ENCODE data around the gene ADGRG1.

The ADGRG1 gene

DNA sequence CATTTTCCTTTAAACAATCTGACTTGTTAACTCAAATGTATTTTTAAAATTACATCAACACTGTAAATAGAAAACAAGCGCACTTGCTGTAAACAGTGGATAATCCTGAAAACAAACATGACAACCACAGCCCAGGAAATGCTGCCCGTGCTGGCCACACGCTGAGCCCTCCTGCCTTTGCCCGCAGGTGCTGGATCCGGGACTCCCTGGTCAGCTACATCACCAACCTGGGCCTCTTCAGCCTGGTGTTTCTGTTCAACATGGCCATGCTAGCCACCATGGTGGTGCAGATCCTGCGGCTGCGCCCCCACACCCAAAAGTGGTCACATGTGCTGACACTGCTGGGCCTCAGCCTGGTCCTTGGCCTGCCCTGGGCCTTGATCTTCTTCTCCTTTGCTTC, 33.1 kb downstream of the ADGRG1 start:
- Histone ChIP-seq H3K9ac (ENCODE audit: low read length) (no peak overlapping the region), H3K4me3 (ENCODE audit: low read length) (no peak overlapping the region), H3K79me2 (ENCODE audit: low read length) (no peaks in the 10 kb centered on the region), H3K4me2 (ENCODE audit: low read depth, low read length) (no peak overlapping the region), H3K27ac (ENCODE audit: low read length) (no peak overlapping the region), H3K4me1 (ENCODE audit: low read length) (no peaks in the 10 kb centered on the region), H3K27me3 (replicated peaks; ENCODE audit: insufficient read depth, low read length) (no peaks in the 10 kb centered on the region), H2AFZ (ENCODE audit: low read length) (no peak overlapping the region), H3K9me3 (replicated peaks; ENCODE audit: insufficient read depth, low read length) (no peaks in the 10 kb centered on the region), H3K9me2 (replicated peaks; ENCODE audit: insufficient read depth, low read length) (no peaks in the 10 kb centered on the region), H3K36me3 (replicated peaks; ENCODE audit: insufficient read depth, low read length) (no peaks in the 10 kb centered on the region), H4K20me1 (ENCODE audit: insufficient read depth, low read length) (no peaks in the 10 kb centered on the region), H3F3A (ENCODE audit: insufficient read depth, low read length) (no peaks in the 10 kb centered on the region)
- no peak for DNase-seq
- TF ChIP-seq, protein P1, sequence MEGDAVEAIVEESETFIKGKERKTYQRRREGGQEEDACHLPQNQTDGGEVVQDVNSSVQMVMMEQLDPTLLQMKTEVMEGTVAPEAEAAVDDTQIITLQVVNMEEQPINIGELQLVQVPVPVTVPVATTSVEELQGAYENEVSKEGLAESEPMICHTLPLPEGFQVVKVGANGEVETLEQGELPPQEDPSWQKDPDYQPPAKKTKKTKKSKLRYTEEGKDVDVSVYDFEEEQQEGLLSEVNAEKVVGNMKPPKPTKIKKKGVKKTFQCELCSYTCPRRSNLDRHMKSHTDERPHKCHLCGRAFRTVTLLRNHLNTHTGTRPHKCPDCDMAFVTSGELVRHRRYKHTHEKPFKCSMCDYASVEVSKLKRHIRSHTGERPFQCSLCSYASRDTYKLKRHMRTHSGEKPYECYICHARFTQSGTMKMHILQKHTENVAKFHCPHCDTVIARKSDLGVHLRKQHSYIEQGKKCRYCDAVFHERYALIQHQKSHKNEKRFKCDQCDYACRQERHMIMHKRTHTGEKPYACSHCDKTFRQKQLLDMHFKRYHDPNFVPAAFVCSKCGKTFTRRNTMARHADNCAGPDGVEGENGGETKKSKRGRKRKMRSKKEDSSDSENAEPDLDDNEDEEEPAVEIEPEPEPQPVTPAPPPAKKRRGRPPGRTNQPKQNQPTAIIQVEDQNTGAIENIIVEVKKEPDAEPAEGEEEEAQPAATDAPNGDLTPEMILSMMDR (IDR thresholded peaks at IDR 0.05; ENCODE audit: low read length), result no peak
- TF ChIP-seq EZH2phosphoT487 (IDR thresholded peaks at IDR 0.05; ENCODE audit: low read length) (no peak), EZH2 (optimal IDR thresholded peaks at IDR 0.05; ENCODE audit: low read depth, low read length) (no peak)

DNA sequence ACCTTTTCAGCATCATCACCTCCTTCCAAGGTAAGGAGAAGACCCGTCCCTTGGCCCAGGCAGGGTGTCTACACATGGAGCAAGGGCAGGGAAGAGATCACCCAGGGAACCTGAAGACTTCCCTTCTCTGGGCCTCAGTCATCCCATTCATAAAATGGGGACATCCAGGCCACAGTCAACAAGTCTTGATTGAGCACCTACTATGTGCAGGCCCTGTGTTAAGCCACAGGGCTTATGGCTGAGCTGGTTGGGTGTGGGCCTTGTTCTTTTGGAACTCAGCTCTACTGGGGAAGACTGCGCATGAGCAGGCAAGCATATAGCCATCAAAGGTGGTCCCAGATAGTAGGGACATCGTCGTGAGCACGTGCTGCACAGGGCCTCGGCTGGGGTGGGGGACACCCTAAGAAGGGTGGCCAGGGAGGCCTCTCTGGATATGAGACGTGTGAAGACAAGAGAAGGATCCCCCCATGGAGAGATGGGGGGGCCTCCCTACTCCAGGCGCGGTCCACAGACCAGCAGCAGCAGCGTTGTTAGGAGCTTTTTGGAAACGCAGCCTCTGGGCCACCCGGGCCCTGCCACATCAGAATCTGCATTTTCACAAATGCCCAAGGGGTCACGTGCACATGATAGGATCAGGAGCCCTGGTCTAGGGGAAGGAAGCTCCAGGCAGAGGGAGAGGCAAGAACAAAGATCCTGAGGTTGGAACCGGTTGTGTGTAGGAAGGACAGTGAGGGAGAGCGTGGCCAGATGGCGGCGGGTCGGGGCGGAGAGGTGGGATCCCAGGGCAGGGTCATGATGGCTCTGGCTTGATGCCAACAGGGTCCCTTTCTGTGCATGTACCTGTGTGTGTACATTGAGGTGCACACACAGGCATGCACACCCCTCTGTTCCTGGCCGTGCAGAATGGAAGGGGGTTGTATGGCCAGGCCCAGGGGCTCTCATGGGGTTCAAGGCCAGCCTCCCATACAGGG, 33.8 kb downstream of the ADGRG1 start:
- H3K27ac ChIP-seq (ENCODE audit: low read length), result no peak overlapping the region
- no peak for DNase-seq
- H3K79me2 ChIP-seq (ENCODE audit: low read length), result no peaks in the 10 kb centered on the region
- no peak overlapping the region for H3K4me3 ChIP-seq (ENCODE audit: low read length)
- no peaks in the 10 kb centered on the region for H3F3A ChIP-seq (ENCODE audit: insufficient read depth, low read length)
- no peak overlapping the region for H3K9ac ChIP-seq (ENCODE audit: low read length)
- TF ChIP-seq EZH2phosphoT487 (IDR thresholded peaks at IDR 0.05; ENCODE audit: low read length), result no peak
- no peak for TF ChIP-seq EZH2 (optimal IDR thresholded peaks at IDR 0.05; ENCODE audit: low read depth, low read length)
- TF ChIP-seq, protein P1 (IDR thresholded peaks at IDR 0.05; ENCODE audit: low read length), result no peak
- H4K20me1 ChIP-seq (ENCODE audit: insufficient read depth, low read length), result no peaks in the 10 kb centered on the region
- no peak overlapping the region for H3K4me2 ChIP-seq (ENCODE audit: low read depth, low read length)
- no peaks in the 10 kb centered on the region for H3K9me3 ChIP-seq (replicated peaks; ENCODE audit: insufficient read depth, low read length)
- no peak overlapping the region for H2AFZ ChIP-seq (ENCODE audit: low read length)
- no peaks in the 10 kb centered on the region for H3K4me1 ChIP-seq (ENCODE audit: low read length)
- no peaks in the 10 kb centered on the region for H3K36me3 ChIP-seq (replicated peaks; ENCODE audit: insufficient read depth, low read length)
- H3K27me3 ChIP-seq (replicated peaks; ENCODE audit: insufficient read depth, low read length), result no peaks in the 10 kb centered on the region
- H3K9me2 ChIP-seq (replicated peaks; ENCODE audit: insufficient read depth, low read length), result no peaks in the 10 kb centered on the region

DNA sequence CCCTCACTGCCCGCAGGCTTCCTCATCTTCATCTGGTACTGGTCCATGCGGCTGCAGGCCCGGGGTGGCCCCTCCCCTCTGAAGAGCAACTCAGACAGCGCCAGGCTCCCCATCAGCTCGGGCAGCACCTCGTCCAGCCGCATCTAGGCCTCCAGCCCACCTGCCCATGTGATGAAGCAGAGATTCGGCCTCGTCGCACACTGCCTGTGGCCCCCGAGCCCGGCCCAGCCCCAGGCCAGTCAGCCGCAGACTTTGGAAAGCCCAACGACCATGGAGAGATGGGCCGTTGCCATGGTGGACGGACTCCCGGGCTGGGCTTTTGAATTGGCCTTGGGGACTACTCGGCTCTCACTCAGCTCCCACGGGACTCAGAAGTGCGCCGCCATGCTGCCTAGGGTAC, 35.0 kb downstream of the ADGRG1 start:
- Histone ChIP-seq H3K4me2 (ENCODE audit: low read depth, low read length) (no peak overlapping the region), H3K36me3 (replicated peaks; ENCODE audit: insufficient read depth, low read length) (no peaks in the 10 kb centered on the region), H3K9me2 (replicated peaks; ENCODE audit: insufficient read depth, low read length) (no peaks in the 10 kb centered on the region), H3K9ac (ENCODE audit: low read length) (no peak overlapping the region), H4K20me1 (ENCODE audit: insufficient read depth, low read length) (no peaks in the 10 kb centered on the region), H3F3A (ENCODE audit: insufficient read depth, low read length) (no peaks in the 10 kb centered on the region), H3K4me1 (ENCODE audit: low read length) (no peaks in the 10 kb centered on the region), H3K27me3 (replicated peaks; ENCODE audit: insufficient read depth, low read length) (no peaks in the 10 kb centered on the region), H2AFZ (ENCODE audit: low read length) (no peak overlapping the region), H3K4me3 (ENCODE audit: low read length) (no peak overlapping the region), H3K27ac (ENCODE audit: low read length) (no peak overlapping the region), H3K9me3 (replicated peaks; ENCODE audit: insufficient read depth, low read length) (no peaks in the 10 kb centered on the region), H3K79me2 (ENCODE audit: low read length) (no peaks in the 10 kb centered on the region)
- DNase-seq, result no peak
- no peak for TF ChIP-seq EZH2phosphoT487 (IDR thresholded peaks at IDR 0.05; ENCODE audit: low read length)
- TF ChIP-seq EZH2 (optimal IDR thresholded peaks at IDR 0.05; ENCODE audit: low read depth, low read length), result no peak
- TF ChIP-seq, protein P1 (IDR thresholded peaks at IDR 0.05; ENCODE audit: low read length), result no peak
